ENCODE results near the gene ABHD17C. TPM values are rescaled to one million over a fixed set of nuclear protein-coding genes. Genes with fewer than 3 reads are reported as not detected.

ABHD17C gene
- polyA plus RNA-seq, 1 donor (not counting 4 experiments of a cell fraction or from before 2014, with no cell fraction given) = 23.3 TPM

GRCh38 chr15:80766275-80766674 lies 71.2 kb downstream of the ABHD17C start:
- dilution Hi-C loops (cut with MboI; ENCODE audit: extremely low pct_ligation_motif_present, low sequenced_read_pairs) = no loop called here
- Histone ChIP-seq H3K4me3 (ENCODE audit: control insufficient read depth in 2 of 3, extremely low read depth in 1 of 3, insufficient read depth in 2 of 3, low read depth in 1 of 3, low read length in 3 of 3) (no peak overlapping the region), H3K27me3 (ENCODE audit: control insufficient read depth, extremely low read depth, insufficient read depth, low read length) (no peaks in the 10 kb centered on the region), H3K9ac (ENCODE audit: control insufficient read depth, extremely low read depth, insufficient read depth, low read length) (no peak overlapping the region), H3K9me3 (ENCODE audit: control insufficient read depth, low read depth, low read length) (no peaks in the 10 kb centered on the region), H3K4me1 (ENCODE audit: control insufficient read depth, extremely low read depth, insufficient read depth, low read length) (no peaks in the 10 kb centered on the region), H3K27ac (ENCODE audit: control insufficient read depth, insufficient read depth, low read length) (no peak overlapping the region), H3K4me2 (ENCODE audit: control insufficient read depth, extremely low read depth, insufficient read depth, low read depth, low read length) (no peak overlapping the region), H4K20me1 (ENCODE audit: control insufficient read depth, extremely low read depth, insufficient read depth, low read length) (no peaks in the 10 kb centered on the region), H3K79me2 (ENCODE audit: control insufficient read depth, insufficient read depth, low read length) (no peaks in the 10 kb centered on the region), H2AFZ (ENCODE audit: control insufficient read depth, low read length) (no peak overlapping the region), H3K9me1 (ENCODE audit: control insufficient read depth, extremely low read depth, insufficient read depth, low read length) (no peaks in the 10 kb centered on the region), H3K36me3 (ENCODE audit: control insufficient read depth in 2 of 2, extremely low read depth in 1 of 2, insufficient read depth in 2 of 2, low read length in 2 of 2) (no peaks in the 10 kb centered on the region)
- FAIRE-seq = no peak
- no peak for DNase-seq (ENCODE audit: low read depth, low spot score)
- TF ChIP-seq EZH2 (IDR thresholded peaks at IDR 0.05; ENCODE audit: low read length) (no peak), CTCF (optimal IDR thresholded peaks at IDR 0.05 in 1 of 3, IDR thresholded peaks at IDR 0.05 in 1 of 3, conservative IDR thresholded peaks at IDR 0.05 in 1 of 3; ENCODE audit: extremely low read depth in 1 of 3, insufficient read depth in 2 of 3, low read length in 3 of 3) (no peak)

- Histone ChIP-seq H3K27ac (ENCODE audit: control insufficient read depth, insufficient read depth, low read length) (no peak overlapping the region), H3K36me3 (ENCODE audit: control insufficient read depth in 2 of 2, extremely low read depth in 1 of 2, insufficient read depth in 2 of 2, low read length in 2 of 2) (no peaks in the 10 kb centered on the region), H3K9me3 (ENCODE audit: control insufficient read depth, low read depth, low read length) (no peaks in the 10 kb centered on the region), H3K9ac (ENCODE audit: control insufficient read depth, extremely low read depth, insufficient read depth, low read length) (no peak overlapping the region), H3K9me1 (ENCODE audit: control insufficient read depth, extremely low read depth, insufficient read depth, low read length) (no peaks in the 10 kb centered on the region), H3K4me3 (ENCODE audit: control insufficient read depth in 2 of 3, extremely low read depth in 1 of 3, insufficient read depth in 2 of 3, low read depth in 1 of 3, low read length in 3 of 3) (no peak overlapping the region), H2AFZ (ENCODE audit: control insufficient read depth, low read length) (no peak overlapping the region), H3K4me2 (ENCODE audit: control insufficient read depth, extremely low read depth, insufficient read depth, low read depth, low read length) (no peak overlapping the region), H3K79me2 (ENCODE audit: control insufficient read depth, insufficient read depth, low read length) (no peaks in the 10 kb centered on the region), H3K27me3 (ENCODE audit: control insufficient read depth, extremely low read depth, insufficient read depth, low read length) (no peaks in the 10 kb centered on the region), H3K4me1 (ENCODE audit: control insufficient read depth, extremely low read depth, insufficient read depth, low read length) (no peaks in the 10 kb centered on the region), H4K20me1 (ENCODE audit: control insufficient read depth, extremely low read depth, insufficient read depth, low read length) (no peaks in the 10 kb centered on the region)
- dilution Hi-C loops (cut with MboI; ENCODE audit: extremely low pct_ligation_motif_present, low sequenced_read_pairs) = no loop called here
- DNase-seq (ENCODE audit: low read depth, low spot score) (no peak), FAIRE-seq (no peak)
- TF ChIP-seq CTCF (optimal IDR thresholded peaks at IDR 0.05 in 1 of 3, IDR thresholded peaks at IDR 0.05 in 1 of 3, conservative IDR thresholded peaks at IDR 0.05 in 1 of 3; ENCODE audit: extremely low read depth in 1 of 3, insufficient read depth in 2 of 3, low read length in 3 of 3) = no peak
- no peak for TF ChIP-seq EZH2 (IDR thresholded peaks at IDR 0.05; ENCODE audit: low read length)
Observed at GRCh38 chr15:80768158-80768557, 73.0 kb downstream of the ABHD17C start.

All from keratinocyte (primary cell).